B cell (primary cell): ENCODE results near the gene RTL5.

Source experiments
- CTCF ChIP-seq: fragments of 200-600 bp; IDR thresholded peaks from one replicate; pipeline ENCODE4 v1.8.0; 2022; ENCODE audit warnings: antibody characterized with exemption, mild to moderate bottlenecking
- EZH2 ChIP-seq: IDR thresholded peaks from 2 replicates; pipeline ENCODE4 v1.6.1; 2012; ENCODE audit warnings: borderline replicate concordance, low read depth, mild to moderate bottlenecking, moderate library complexity, low read length; ENCODE audit not compliant: insufficient read depth, poor library complexity, severe bottlenecking

- no peak for TF ChIP-seq CTCF
- no peak for TF ChIP-seq EZH2
Measured at GRCh38 chrX:72133851-72134546, 2.3 kb upstream of the RTL5 start.
